NCI-H1048 (cell line): ENCODE data around the gene OR4E2.
"Not testable (repeated sequence)": the region's sequence is repeated elsewhere in the genome, so short reads cannot be mapped to it uniquely, and the experiment has no call there.

ENCODE experiments used
- DNase-seq: peaks from one replicate; lab custom pipeline; 2025; lab: John Stamatoyannopoulos, UW

Gene OR4E2

DNA sequence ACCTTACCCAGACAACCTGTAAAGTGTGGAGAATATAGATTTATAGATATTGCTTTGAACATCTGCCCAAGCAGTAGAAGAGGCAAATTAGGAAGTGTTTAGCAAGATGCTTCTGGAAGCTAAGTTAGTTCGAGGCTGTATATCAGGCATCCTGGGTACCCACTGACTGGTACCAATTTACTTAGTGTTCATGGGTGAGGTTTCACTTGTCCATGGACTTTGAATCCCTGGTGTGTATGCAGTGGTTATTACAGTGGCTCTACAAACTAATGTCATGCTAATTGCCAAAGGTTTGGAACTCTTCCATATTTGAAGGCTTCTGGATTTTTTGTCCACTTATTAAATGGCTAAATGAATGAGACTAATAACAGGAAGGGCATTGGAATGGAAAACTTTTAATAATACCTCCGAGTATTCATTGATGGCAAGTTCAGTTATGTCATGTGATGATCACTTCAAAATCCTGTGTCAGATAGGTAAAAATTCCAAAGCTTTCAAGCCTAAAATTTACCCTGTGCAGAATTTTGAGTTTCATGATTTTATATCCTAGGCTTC is at the start of gene OR4E2:
Gene OR4E2, plus strand, starts transcription at position 505 of the 555 bp plus-strand sequence. CDS start 11,248 bp downstream, outside the sequence.
- DNase-seq = no peak

- no peak for DNase-seq
These were observed 41.3 kb upstream of the OR4E2 start for GRCh38 chr14:21612324-21612723.

GRCh38 chr14:21614240-21614639 is 39.4 kb upstream of the OR4E2 start:
- no peak for DNase-seq

DNA sequence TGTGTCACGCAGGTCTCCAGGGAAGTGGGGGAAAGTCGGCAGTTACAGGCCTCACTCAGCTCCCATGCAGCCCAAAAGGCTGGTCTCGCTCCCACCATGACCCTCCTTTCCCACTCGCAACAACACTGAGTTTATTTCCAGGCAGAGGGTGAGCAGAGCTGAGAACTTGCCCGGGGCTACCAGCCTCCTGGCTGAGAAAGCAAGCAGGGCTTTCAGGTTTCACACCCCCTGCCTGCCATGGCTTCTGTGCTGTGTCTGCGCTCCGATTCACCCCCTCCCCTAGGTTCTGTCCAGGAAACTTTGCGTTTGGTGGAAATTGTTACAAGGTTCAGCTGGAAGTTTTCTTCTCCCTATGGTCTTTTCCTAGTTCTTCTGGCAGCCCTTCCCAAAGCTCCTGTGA is 36.0 kb upstream of the OR4E2 start:
- no peak for DNase-seq

DNA sequence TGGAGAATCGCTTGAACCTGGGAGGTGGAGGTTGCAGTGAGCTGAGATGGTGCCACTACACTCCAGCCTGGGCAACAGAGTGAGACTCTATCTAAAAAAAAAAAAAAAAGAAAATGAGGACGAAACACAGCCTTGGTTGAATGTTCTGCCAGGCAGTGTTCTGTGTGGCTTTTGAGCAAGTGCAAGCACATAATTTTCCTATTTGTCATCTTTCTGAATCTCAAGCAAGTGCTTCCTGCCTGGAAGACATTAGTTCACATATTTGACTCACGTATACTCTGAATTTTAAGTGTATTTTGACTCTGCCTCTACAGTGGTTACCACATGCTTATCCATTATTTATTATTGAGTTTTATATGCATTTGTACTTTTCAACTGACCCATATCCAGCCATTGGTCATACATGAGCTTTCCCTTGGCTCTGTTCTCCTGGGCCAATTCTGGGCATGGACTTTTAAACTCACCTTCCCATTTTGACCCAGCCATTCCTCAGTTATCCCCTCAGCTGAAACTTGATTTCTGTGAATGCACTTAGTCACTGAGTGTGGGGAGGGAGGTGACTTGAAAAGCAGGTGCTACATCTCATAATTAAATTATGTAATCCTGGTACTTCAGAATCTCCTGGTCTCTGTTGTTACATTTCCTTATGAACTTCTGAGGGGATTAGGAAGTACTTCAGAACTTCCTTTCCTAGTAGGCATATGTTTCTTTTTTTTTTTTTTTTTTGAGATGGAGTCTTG is 27.0 kb upstream of the OR4E2 start:
- DNase-seq = no peak

DNA sequence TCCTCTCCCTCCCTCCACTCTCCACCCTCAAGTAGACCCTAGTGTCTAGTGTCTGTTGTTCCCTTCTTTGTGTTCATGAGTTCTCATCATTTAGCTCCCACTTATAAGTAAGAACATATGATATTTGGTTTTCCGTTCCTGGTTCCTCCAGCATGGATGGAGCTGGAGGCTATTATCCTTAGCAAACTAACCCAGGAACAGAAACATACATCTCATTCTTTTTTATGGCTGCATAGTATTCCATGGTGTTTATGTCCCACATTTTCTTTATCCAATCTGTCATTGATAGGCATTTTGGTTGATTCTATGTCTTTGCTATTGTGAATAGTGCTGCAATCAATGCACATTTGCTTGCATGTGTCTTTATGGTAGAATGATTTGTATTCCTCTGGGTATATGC is 23.1 kb upstream of the OR4E2 start:
- not testable (repeated sequence) for DNase-seq

- DNase-seq = no peak
These were observed 22.6 kb upstream of the OR4E2 start for GRCh38 chr14:21631084-21631483.

GRCh38 chr14:21634840-21635239 is 18.8 kb upstream of the OR4E2 start, which contains the start of gene OR10G2:
TSS of gene OR10G2 (minus strand) at chr14:21634940. CDS start at chr14:21634842, 98 bp downstream.
- no peak for DNase-seq

GRCh38 chr14:21642683-21643082 is 11.0 kb upstream of the OR4E2 start:
- no peak for DNase-seq

- no peak for DNase-seq
These were observed 10.2 kb upstream of the OR4E2 start for GRCh38 chr14:21643407-21643806.

DNA sequence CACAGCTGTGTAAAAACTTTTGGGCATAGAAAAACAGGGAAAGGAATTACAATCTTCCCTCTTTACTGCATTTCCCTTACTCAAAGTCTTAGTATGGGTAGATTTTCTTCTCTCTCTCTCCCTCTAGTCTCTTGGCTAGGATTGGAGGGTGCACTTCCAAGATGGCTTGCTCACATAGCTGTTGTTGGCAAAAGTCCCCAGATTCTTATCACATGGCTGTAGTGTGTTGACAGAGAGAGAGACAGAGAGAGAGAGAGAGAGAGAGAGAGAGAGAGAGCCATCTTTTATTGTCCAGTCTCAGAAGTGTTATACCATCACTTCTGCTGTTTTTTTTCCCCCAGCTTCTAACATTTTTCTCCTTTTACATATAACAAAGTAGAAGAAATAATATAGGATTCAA is 6.3 kb upstream of the OR4E2 start:
- DNase-seq = no peak

- no peak for DNase-seq
These were observed 1.3 kb upstream of the OR4E2 start for GRCh38 chr14:21652209-21652808.

- no peak for DNase-seq
These were observed 580 bp downstream of the OR4E2 start for GRCh38 chr14:21654215-21654614.

- no peak for DNase-seq
These were observed 3.3 kb downstream of the OR4E2 start for GRCh38 chr14:21656980-21657379.

- DNase-seq = no peak
These were observed 14.7 kb downstream of the OR4E2 start for GRCh38 chr14:21668377-21668776.

DNA sequence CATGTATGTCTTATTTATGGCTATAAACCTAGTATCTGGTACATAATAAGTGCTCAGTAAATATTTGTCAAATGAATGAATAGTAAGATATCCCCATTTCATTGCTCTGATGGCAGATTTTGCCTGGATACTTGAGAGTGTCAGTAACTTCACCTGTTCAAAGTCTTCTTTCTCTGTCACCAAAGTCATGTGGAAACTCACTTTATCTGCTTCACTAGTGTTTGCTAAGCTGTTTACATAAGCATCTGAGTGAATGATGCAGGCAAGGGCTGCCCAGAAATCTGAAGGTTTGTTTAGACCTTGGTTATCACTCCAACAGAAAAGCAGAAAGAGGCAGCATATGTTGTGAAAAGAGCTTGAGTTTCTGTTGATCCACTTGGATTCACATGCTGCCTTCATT is 15.6 kb downstream of the OR4E2 start:
- no peak for DNase-seq

GRCh38 chr14:21671371-21671770 is 17.7 kb downstream of the OR4E2 start:
- no peak for DNase-seq

DNA sequence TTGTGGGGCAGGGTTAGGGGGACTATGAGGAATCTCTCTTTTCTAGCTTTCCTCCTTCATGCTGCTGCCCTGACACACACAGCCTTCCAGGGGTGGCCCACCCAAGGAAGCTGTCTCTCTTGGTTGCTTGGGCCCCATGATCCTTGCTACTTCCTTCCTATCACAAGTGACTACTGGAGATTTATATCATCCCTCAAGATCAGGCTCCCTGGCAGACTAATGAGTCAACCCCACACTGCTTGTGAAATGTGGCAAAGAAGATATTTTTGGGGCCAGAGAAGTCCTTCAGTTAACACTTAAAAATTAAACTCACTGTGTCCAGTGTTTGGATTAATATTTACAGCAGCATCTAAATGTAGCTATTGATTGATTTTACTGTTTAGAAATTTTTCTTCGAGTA is 18.5 kb downstream of the OR4E2 start:
- no peak for DNase-seq

- no peak for DNase-seq
These were observed 20.1 kb downstream of the OR4E2 start, which contains the start of gene OR4E1 for GRCh38 chr14:21673718-21674117. TSS of gene OR4E1 (minus strand) at chr14:21673818. CDS start at chr14:21670935, 2,883 bp downstream.

DNA sequence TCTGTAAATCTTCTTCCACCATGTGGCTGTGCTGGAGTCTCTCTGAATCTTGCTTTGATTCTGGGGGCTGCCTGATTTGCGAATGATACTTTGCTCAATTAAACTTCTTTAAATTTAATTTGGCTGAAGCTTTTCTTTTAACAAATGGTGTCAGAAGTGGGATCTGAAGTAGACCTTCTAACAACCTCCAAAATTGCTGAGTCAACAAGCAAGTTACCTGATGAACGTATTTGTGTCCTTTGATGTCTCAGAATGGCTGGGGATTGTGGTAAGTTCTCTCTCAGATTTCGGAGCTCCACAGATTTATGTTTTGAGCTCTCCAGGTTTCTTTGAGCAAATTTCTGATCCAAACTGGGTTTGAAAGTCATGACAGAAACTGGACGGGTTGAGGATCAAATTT is 21.9 kb downstream of the OR4E2 start:
- no peak for DNase-seq

DNA sequence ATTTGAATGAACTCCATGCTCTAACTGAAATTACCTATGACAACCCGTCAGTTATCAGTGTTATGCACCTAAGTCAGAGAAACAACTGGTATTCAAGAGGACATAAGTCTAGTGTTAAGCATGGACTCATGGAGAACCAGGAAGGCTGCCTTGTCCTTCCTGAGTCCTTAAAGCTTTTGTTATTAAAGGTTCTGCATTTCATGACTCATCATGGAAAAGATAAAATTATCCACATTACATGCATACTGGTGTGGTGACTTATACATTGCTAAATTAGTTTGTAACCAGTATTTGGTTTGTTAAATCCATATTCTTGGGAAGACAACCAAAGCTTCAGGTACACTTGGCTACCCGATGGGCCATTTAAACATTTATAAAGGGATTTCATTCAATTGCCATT is 26.4 kb downstream of the OR4E2 start:
- no peak for DNase-seq

DNA sequence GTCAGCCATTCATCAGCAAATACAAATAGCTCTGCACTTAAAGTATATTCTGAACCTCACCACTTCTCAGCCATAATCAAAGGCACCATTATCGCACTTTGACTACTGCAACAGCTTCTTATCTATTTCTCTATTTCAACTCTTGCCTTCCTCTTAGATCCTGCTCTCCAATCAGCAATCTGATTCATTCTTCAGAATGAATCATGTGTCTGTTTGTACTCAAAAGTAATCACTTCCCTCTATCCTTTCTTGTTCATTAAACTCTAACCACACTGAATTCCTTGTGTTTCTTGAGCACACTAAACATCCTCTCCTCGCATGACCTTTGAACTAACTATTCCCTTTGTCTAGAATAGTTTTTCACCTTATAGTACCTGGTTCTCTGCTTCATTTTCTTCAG is 32.8 kb downstream of the OR4E2 start:
- DNase-seq = no peak

DNA sequence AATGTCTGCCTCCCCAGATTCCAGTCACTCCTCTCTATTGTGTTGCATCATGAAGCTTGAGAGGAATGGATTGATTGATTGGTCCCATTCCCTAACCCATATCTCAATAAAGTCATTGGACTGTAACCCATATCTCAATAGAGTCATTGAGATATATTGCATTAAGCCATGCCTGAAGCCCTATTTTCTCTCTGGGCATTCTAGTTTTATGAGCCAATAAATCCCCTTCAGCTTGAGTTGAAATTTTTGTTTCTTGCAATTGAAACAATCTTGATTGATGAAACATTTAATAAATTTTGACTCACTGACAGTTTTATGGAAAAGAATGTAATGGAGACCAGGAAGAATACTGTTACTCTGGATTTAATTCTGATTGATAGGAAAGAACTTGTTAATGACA is 40.8 kb downstream of the OR4E2 start:
- no peak for DNase-seq
